GM21360 (cell line): ENCODE results near the gene P2RY2.

Source experiments
- ATAC-seq: cut with Tn5 transposase; IDR thresholded peaks from one replicate; pipeline ENCODE4 v1.9.1; 2021; ENCODE audit warnings: mild to moderate bottlenecking, moderate library complexity; ENCODE audit not compliant: unreplicated experiment

Gene P2RY2

GRCh38 chr11:73241300-73241699, 23.2 kb downstream of the P2RY2 start:
- no peak for ATAC-seq

DNA sequence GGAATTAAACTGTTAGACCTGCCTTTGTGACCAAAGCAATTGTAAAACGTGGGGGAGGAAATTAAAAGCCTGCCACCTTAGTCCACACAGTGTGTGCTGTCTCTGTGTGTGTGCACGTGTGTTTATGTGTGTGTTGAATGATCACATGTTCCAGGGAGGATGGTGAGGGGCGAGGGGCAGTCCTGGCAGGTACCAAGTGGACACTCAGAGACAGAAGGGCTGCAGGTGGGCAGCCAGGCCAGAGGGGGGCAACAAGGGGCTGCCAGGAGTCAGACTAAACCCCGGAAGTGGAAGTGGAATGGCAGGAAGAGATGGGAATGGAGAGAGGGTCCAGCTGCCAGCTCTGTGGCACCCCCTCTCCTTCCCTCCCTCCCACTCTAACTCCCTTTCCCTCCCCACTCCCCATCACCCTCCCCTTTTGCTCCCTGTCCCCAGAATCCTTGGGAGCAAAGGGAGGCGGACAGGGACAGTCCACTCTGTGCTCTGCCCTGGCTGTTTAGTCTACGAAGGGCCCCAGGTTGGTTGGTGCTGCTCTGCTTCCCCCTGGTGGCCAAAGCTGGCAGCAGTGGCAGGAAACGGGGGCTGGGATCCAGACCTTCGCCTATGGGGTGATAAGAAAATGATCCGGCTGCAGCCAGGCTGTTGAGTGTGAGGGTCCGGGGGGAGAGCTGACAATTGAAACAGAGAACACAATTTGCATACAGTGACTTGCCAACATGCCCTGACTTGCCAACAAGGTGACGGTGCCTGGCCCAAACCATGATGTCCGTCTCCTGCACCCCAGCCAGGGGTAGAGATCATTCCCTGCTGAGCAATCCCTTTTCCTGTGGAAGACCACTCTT, 24.4 kb downstream of the P2RY2 start:
- ATAC-seq, result no peak

GRCh38 chr11:73243093-73243485, 25.0 kb downstream of the P2RY2 start:
- no peak for ATAC-seq

DNA sequence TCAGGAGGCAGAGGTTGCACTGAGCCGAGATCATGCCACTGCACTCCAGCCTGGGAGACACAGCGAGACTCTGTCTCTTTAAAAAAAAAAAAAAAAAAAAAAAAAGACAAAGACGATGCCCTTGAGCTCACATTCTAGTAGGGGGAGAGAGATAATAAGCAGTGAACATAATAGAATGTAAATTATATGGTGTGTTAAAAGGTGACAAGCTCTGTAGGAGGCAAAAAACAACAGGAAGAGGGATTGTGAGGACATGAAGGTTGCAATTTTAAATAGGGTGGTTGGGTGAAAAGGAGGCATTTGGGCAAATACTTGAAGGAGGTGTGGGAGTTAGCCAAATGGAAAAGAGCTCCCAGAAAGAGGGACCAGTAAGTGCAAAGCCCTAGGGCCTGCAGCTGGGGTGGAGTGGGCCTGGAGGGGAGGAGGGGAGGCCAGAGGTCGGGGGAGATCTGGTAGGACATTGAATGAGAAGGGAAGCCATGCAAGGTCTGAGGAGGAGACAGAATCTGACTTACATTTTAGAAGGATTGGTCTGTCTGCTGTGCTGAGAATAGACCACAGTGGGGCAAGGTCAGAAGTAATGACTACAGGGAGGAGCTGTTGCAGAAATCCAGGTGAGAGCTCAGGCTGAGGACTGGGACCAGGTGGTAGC, 26.6 kb downstream of the P2RY2 start:
- no peak for ATAC-seq

GRCh38 chr11:73245461-73245860, 27.4 kb downstream of the P2RY2 start:
- no peak for ATAC-seq

DNA sequence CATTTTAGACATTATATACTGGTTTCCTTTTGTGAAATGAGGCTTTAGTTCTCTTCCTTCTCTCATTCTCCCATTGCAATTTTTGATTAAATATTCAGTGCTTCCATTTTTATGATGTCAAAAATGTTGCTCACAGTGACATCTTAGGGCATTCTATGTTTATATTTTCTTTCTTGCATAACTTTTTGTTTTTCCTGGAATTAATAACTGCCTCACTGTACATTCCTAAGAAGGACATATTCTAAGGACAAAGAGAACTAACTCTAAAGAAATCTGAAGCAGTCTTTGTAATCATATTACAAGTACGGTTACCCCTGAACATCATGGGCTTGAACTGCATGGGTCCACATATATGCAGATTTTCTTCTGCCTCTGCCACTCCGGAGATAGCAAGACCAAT, 28.2 kb downstream of the P2RY2 start:
- no peak for ATAC-seq

- ATAC-seq, result no peak
Observed at GRCh38 chr11:73248526-73249185, 30.6 kb downstream of the P2RY2 start.

DNA sequence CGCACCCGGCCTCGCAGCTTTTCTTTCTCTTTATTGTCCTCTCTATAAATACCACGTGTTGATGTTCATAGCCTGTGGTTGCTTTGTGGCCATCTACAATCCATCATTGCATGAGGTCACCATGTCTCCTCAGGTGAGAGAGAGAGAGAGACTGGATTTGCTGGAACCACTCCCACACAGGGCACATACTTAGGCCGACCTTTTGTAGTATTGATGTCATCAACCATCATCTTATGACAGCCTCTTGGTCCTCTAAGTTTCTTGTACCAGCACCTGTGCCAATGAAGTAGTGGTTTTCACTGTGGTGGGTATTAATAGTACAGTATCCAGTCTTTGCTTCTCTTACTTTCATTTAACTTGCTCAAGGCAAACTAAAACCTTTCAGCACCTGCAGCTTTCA, 31.2 kb downstream of the P2RY2 start:
- peak; percentile 57 for ATAC-seq

GRCh38 chr11:73249853-73250783, 32.0 kb downstream of the P2RY2 start:
- ATAC-seq, result no peak

DNA sequence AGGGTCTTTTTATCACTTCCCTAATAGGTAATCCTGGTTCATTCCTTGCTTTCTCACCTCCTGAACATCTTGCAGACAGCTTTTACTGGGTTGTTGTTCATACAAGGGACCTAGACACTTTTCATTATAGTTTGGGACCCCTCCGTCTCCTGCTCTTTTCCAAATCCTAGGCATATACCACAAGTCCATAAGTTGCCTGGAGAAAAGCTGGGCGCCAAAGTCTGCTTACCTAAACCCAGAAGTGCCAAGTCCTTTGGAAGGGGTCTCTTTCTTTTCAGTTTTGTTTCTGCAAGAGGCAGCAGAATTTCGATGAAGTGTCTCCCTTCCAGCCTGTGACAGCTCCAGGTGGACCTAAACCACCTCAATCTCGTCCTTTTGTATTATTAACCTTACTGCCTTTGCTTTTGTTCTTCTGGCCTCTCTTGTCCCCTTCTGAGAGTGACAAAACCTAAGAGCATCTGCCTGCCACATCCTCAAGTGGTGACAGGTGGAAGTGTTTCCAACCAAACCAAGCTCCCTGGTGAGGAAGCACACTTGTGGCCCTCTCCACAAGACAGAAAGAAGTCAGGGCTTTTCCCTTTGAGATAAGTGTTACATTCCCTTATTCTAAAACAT, 34.6 kb downstream of the P2RY2 start:
- no peak for ATAC-seq

GRCh38 chr11:73257342-73258103, 39.4 kb downstream of the P2RY2 start:
- no peak for ATAC-seq

DNA sequence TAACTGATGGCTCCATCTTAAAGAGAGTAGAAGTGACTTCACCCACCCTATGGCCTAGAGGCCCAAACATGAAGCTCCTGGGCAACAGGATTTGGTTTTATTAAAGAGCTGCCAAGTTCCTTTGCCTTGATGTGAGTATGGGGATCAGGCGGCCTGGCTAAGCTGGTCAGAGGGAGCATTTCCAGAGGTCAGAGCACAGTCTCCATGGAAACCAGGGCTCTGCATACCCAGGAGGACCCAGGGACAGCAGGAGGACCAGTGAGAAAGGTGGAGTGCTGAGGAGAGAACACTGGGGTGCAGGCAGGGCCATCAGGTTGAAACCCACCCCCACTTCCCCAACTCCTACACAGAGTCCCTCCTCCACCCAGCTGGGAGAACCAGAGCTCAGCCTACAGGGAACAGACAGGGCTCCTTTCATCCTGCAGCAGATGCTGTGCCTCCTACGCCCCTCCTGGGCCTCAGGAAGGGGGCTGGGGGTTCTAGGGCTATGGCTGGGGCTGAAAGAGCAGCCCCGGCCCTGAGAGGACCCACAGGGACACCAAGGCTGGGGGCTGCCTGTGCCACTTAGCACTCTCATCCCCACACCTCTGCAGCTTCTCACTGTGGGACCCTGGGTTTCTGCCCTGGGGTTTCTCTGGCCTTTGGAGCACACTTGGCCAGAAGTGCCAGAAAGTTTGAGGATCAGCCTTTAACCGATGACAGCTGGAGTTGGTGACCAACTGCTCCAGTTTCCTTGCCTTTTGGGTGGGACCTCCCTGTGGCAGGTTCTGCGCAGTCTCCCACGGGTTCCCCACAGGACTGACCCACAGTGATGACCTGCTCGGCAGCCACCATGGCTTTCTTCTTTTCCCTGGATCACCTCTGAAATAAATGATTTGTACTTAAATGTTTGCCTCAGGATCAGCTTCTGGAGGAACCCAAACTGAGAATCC, 40.3 kb downstream of the P2RY2 start:
- ATAC-seq, result no peak

- no peak for ATAC-seq
Observed at GRCh38 chr11:73259406-73260126, 41.5 kb downstream of the P2RY2 start.

GRCh38 chr11:73260127-73260457, 42.0 kb downstream of the P2RY2 start:
- ATAC-seq, result no peak

DNA sequence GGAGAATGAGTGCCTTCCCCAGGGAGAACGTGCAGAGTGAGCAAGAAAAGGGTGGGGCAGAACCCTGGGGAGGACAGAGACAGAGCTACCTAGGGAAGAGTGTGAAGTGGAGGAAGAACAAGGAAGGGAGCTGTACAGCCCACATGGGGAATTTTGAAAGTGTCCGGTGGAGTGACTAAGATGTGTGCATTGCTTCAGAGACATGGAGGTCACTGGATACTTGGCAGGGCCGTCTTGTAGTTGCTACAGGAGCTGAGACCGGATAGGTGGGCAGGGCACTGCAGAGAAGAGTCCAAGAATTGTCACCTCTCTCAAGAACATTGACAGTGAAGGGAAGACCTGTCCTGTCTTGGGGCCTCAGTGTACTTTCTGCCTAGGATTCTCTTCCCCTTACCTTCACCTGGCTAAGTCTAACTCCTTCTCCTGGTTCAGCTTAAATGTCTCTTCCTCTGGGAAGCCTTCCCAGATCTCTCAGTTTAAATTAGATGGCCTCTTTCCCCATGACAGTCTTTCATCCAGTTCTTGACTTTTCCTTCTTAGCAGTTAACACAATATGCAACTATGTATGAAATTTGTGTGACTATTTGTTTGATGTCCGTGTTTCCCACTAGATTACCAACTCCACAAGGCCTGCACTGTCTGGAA, 44.9 kb downstream of the P2RY2 start:
- ATAC-seq, result no peak

DNA sequence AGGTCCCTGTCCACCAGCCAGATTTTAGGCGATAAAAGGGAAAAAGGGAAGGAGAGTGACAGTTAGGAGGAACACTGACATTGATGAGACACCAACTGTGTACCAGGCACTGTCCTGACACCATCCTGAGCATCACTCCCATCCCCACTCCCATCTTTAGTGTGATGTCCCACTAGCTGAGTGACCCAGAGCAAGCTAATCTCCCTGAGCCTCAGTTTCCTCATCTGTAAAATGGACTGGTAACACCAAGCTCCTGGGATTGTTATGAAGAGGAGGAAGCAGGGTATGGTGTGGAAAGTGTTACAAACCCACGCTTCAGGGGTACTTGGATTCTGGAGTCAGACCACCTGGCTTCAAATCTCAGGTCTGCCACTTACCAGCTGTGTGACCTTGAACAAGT, 45.6 kb downstream of the P2RY2 start:
- ATAC-seq, result no peak

- ATAC-seq, result no peak
Observed at GRCh38 chr11:73265278-73265810, 47.3 kb downstream of the P2RY2 start.
